ENCODE data around the gene PLEK.
A peak's percentile ranks its signal among the peaks of the same experiment; 100 is the strongest.
"Not testable (repeated sequence)": the region's sequence is repeated elsewhere in the genome, so short reads cannot be mapped to it uniquely, and the experiment has no call there.

PLEK gene

DNA sequence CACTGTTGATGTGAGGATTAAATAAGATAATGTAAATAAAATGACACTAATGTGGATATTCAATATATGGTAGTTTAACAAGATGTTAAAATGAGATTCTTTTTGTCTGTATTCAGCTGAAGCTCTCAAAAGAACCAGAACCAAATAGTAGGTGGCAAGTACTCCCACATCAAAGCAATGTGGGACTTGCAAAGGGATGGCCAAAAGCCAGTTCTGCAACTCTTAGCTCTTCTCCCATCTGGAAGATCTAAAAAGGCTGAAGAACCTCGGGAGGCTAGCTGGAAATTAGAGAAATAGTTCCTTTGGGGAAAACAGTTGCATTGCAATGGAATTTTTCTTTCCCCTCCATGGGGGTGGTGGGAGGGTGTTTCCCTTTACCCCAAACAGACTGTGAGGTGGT is 53.3 kb downstream of the PLEK start:
- DNase-seq, result no peak

DNA sequence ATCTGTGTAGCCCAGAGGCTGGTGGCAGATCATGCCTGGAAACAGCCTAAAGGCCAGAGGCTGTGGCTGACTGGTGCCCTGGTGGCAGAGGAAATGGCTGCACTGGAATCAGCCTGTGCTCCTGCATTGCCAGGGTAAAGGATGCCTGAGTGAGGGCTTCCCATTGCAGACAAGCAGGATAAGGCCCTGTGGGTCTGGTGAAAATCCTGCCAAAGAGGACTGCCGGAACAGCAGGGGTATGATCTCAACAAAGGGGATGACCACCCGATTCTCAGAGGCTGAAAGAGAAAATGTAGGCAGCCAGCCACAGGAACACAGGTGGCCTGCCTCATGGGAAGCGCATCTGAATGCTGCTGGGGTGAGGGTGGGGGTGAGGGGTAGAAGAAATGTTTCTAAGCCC is 53.8 kb downstream of the PLEK start:
- DNase-seq, result no peak

DNA sequence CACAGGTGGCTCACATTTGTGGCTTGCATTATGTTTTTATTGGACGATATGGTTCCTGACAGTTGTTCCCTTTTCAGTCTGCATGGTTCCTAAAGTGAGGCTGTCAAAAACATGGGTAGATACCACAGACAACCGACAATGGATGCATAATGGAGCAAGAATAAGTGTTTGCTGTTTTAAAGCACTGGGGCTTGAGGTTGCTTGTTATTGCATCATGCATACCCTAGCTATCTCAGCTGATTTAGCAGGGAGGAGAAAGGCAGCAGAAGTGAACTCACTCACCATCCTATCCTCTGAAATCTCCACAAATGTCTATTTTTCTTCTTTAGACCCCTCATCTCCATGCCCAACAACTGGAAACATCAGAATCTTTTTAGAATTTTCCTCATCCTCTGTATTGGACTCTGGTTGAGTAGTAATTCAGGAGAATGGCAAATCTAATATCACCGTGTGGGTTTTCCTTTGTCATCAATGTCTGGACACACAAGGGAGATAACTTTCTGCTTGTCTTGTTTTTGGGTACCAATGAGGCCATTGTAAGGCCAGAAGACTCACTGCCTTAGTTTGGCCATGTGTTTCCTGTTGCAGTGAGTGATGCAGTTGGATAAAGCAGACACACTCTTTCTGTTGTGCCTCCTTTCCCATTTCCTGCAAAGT is 55.3 kb downstream of the PLEK start:
- no peak for DNase-seq

DNA sequence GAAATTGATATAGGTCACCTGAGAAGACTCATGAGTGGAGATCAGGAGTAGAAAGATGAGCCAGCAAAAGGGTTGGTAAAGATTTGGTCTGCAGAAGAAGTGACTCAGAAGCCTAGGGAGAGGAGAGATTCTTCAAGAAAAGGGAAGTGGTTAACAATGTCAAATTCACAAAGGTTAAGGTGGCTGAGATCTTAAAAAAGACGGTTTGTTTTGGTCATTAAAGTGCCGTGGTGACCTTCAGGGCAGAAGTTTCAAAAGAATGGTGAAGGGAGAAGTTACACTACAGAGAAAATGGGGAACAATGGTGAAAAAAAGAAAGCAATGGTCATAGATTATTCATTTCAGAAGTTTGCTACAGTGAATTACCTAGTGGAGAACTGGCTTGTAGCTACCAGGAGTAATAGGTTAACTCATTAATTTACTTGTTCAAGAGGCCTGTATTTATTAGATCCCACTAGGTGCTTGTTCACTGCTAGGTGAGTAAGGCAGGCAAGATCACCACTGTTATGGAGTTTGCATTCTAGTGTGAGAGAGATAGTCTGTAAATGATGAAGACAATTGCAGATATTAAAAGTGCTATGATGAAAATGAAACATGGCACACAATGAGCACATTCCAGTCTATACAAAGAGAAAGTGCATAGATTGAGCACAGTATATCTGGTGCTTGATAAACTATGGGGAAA is 59.0 kb downstream of the PLEK start:
- peak; percentile 44 for DNase-seq

DNA sequence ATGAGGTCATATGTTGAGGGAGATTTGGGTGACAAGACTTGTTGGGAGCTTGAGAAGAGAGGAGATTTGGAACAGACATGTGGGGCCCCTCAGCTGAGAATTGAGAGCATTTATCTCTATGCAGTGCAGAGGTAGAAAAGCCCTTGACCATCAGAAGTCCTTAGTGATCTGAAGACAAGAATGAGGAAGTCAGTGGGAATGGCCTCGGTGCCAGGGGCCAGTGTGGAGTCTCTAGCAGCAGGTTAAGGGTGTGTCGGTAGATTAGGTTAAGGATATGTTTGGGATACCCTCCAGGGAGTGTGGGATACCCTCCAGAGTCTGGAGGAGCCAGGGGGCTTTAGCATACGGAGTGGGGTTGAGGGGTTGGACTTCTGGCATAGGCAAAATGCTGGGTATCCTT is 60.4 kb downstream of the PLEK start:
- no peak for DNase-seq

DNA sequence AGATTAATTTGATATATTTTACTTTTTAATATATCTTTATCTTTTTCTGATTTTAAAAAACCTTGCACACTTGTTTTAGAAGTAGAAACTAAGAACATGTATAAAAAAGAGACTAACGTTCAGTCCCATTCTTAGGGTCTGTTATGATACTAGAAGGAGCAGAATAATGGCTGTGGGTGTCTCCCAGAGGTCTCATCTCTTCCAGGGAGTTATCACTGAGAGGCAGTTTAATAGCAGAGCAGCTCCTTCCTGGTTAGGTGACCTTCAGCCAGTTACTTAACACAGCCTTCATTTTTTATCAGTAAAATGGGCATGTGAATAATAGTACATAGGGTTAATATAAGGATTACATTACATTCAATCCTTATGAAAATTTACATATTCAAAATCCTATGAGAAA is 61.4 kb downstream of the PLEK start:
- no peak for DNase-seq

DNA sequence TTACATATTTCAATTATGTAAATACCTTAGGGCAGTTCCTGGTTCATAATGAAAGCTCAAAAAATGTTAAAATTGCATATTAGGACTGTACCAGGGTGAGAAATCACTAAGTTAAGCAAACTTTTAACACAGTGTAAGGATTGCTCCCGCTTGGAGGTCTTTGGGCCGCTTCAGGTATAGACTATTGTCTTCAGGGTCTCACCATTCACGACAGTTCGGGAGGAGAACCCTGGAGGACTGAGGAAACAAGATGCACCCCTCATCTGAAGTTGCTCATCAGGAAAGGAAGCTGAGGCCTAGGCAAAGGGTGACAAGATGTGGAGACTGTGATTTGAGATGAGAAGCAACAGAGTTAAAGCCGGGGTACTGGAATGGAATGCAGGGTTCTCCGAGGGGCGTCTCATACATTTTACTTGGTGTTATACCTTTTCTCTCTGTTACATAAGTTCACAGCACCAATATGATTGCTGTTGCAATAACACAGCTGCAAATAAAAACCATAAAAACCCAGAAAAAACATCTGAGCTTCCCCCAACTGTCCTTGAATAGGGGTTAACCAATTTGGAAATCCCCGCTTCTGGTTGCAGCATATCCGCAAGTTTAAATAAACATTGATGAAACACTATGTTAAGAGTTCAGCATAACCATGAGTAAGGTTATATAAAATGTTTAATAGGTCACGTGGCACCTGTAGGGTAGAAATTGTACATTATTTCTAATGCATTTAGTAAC is 61.9 kb downstream of the PLEK start:
- peak; percentile 73 for DNase-seq

DNA sequence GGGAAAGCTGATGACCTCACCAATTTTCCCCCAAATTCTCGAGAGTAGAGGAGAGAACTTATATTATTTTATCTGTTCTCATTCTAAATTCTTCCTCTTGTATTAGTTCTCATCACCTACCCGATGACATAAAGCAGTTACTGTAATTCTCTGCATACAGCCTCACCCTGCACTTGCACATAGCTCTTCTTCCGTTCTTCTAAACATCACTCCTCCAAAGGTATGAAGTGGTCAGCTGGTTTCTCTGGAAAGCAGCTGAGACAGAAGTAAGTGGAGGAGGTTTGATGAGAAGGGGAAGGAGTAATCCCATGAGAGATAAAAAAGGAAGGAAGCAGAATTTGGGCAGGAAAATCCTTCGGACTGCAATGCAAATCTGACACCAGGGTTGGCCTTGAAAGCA is 63.0 kb downstream of the PLEK start:
- no peak for DNase-seq

DNA sequence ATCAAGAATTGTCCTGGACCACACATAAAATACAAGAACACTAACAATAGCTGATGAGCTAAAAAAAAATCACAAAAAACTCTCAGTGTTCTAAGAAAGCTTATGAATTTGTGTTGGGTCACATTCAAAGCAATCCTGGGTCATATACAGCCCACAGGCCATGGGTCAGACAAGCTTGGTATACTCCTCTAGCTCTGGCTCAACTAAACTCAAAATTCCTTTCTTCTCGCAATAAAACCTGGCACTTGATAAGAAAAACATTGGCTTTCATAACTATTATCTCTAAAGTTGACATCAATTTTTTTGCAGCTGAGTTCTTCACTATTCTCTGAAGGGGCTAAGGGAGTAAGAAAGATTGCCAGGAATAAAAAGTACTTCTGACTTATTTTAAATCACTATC is 63.7 kb downstream of the PLEK start:
- DNase-seq, result no peak

DNA sequence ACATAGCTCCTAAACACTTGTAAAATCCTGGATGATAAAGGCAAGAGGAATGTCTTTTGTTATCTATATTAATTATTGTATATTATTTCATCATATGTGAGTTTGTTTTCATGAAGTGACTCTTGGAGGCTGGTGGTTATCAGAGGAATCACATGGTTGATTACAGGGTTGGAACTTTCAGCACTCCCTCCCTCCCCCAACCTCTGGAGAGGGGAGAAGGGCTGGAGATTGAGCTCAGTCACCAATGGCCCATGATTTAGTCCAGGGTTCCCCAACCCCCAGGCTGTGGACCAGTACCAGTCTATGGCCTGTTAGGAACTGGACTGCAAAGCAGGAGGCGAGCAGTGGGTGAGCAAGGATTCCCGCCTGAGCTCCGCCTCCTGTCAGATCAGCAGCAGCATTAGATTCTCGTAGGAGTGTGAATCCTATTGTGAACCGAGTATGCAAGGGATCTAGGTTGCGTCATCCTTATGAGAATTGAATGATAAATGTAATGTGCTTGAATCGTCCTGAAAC is 64.3 kb downstream of the PLEK start:
- no peak for DNase-seq

DNA sequence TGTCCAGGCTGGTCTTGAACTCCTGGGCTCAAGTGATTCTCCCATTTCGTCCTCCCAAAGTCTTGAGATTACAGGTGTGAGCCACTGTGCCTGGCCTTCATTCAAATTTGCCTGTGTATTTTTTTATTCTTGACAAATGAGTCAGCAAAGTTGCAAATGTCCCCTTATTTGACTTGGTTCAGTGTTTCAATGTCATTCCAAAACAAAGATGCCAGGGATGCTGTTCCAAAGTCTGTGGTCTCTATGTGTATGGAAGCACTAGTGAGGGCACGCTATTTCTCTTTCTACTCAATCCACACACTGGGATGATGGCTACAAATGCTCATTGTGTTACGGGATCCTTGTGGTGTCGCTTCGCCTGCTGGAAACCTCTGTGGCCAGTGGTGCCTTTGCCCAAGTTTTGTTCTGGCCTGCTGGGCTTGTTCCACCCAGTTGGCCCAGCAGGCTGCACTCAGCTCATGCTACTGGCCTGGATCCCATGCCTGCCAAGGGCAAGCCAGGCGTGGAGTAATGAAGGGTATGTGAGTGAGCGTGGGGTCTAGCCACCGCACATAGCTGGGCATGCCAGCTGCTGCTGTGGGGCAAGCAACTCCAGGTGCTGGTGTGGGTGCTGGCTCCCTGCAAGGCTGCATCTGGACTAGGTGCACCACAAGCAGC is 66.4 kb downstream of the PLEK start:
- no peak for DNase-seq

DNA sequence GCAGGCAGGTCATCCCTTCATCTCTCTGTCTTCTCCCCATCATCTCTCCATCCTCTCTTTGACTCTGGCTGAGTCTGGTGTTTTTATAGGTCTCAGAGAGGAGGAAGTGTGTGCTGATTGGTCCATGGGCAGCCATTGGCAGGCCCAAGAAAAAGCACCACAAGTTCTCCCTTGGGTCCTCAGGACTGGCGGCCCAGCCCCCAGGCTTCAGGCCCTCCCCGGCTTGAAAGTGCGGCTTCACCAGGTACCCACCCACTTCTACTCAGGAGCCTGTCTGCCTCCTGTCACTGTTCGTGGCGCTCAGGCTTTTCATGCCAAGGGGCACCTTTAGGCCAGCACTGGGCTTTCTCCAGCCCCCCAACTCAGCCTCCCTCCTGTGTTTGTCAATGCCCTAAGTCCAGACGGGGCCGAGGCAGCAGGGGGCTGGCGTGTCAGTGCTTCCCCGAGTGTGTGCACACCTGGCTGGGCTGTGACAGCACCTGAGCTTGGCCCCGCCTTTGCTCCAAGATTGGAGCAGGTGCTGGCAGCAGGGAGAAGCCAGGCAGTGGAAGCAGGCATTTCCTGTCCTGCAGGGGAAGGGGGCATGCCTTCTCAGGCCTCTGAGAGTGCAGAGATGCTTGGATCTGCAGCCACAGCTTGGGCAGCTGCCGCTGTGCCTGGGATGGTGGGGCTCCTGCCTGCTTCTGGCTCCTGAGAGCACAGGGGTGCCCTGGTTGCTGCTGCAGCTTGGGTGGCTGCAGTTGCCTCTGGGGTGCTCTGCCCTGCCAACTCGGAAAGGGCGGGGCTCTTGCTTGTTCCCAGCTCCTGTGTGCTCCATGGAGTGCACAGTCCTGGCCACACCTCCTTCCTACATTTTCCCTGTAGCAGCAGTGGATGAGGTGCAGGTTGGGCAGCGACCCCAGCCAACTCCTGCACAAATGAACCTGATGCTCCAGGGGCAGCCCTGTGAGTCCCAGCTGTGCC is 67.9 kb downstream of the PLEK start:
- no peak for DNase-seq

DNA sequence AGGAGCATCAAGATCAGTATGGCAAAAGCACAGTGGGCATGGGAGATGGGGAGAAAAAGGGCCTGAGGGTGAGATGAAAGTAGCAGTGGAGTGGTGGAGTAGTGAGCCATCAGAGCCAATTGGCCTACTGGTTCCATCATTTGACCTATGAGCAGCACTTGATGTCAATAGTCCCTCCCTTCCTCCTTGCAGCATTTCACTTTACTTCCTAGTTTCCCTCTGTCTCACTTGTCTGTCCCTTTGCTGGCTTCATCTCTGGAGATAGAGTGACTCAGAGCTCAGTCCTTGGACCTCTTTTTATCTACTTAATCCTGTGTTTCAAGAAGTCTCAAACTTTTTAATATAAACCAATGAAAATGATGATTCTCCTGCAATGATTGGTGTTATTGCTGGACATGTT is 69.9 kb downstream of the PLEK start:
- DNase-seq, result no peak

DNA sequence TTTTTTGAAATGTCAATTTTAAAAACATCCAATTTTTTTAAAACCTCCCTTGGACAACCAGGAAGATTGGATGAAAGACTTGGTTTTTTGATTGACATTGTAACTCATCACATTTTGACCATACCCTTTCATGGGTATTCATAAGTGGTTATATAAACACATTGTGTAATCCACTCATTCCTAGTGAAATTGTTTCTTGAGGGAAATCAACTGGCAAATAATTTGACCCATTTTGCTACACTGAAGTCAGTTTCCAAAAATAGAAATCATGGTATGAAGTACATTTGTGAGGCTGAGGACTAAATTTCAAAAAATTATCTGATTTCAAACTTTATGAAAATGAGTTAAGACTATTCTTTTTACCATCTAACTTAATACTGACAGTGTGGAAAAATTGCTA is 70.5 kb downstream of the PLEK start:
- no peak for DNase-seq

DNA sequence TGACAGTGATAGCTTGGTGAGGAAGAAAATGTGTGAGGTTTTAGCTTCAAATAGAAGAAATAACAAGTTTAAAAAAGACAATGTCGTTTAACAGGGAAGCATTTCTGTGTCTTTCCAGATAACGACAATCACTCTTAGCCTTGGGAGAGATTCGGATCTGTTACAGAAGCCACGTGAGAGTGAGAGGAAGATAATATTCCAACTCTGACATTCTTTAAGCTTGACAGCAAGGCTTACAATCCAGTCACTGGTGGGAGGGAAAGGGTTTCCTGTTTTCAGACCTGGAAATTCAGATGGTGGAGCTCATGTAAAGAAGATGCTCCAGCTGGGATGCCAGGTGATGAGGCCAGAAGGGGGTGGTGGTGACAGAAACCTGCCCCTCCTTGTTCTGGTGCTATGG is 71.2 kb downstream of the PLEK start:
- no peak for DNase-seq

DNA sequence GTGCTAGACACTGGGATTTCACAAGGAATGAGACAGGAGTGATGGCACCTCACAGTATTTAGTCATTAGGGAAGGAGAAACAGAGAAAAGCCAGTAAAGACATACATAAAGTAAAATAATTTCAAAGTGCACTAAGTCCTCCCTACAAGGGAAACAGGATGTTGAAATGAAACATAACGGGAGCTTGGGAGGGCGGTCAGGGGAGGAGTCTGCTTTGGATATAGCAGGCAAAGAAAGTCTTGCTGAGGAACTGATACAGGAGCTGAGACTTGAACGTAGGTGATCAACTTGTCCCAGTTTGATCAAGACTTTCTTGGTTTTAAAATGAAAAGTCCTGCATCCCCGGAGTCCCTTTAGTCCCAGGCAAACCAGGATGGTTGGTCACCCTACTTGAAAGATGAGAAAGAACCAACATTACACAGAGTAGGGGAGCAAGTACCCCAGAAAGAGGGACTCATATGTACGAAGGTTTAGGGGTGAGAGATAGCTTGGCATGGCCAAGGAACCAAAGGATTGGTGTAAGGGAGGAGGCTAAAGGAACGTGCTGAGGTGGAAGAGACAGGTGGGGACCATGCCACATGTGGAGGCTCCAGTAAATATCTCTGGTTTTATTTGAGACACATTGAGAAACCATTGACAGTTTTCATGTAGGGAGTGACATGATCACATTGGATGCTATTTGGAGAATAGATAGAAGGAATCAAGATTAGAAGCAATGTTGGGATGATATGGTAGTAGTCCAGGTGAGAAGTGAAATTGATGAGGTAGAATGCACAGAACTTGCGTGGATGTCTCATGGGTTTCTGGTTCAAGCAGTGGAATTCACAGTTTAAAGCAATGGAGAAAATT is 73.6 kb downstream of the PLEK start:
- no peak for DNase-seq

DNA sequence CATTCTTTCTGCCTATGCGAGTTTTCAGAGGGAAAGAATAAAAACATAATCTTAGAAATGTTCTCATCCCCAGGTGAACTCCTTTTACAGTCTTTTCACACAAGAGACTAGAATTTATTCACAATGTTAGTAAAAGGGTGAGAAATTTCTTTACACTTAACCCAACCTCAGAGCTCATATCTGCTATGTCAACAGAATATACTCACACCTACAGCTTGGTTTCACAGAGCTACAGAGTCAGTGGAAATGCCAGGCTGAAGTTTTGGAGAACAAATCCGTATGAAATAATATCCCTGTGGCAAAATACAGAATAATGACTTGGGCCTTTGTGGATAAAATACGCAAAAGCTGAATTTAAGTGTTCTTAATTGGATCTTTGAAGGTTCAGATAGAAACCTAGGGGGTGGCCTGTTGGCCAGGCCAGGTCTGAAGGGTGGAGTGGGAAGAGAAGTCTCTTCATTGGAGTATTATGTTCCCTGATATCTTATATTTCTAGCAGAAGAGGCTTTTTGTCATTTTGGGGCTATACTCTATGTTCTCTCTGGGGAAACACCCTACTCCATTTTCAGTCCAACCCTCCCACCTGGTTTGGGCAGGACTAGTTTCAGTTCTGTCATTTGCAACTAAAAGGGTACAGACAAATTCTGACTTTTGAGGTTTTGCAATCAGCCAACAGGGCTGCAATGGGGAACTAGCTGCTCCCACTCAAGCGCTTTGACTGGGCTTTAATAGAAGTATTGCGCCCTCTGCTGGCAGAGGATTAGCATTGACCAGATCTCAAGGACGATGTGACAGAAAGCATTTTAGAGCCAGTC is 76.3 kb downstream of the PLEK start:
- peak; percentile 92 for DNase-seq

DNA sequence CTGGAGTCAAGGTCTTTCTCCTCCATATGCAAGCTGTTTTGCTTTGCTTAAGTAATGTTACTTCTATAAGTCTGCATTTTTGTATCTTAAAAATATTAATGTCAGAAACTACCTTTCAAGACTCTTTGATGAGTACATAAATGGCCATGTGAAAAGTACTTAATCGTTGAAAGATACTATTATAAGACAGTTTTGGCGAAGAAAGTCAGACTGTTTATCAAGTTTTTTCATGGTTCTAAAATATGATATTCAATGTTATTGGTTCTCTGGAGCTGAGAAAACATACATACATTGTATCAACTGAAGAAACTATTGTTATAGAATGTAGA is 76.9 kb downstream of the PLEK start:
- DNase-seq, result no peak

DNA sequence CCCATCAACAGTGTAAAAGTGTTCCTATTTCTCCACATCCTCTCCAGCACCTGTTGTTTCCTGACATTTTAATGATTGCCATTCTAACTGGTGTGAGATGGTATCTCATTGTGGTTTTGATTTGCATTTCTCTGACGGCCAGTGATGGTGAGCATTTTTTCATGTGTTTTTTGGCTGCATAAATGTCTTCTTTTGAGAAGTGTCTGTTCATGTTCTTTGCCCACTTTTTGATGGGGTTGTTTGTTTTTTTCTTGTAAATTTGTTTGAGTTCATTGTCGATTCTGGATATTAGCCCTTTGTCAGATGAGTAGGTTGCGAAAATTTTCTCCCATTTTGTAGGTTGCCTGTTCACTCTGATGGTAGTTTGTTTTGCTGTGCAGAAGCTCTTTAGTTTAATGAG is 81.3 kb downstream of the PLEK start:
- DNase-seq, result not testable (repeated sequence)
